ENCODE measurements around the gene RBPJL. TPM values are rescaled to one million over a fixed set of nuclear protein-coding genes. Genes with fewer than 3 reads are reported as not detected.
A peak's percentile ranks its signal among the peaks of the same experiment; 100 is the strongest.

RBPJL gene
- total and polyA plus RNA-seq, 4 experiments from 2014 or later: not detected

GRCh38 chr20:45361793-45362192 is 55.2 kb downstream of the RBPJL start:
- Mint-ChIP-seq H3K36me3 (peaks cover 10 to 30% of the 10 kb centered on the region in 2 donors), H3K27ac (no peak overlapping the region), H3K27me3 (no peaks in the 10 kb centered on the region), H3K4me3 (no peak overlapping the region), H3K9me3 (no peaks in the 10 kb centered on the region), H3K4me1 (peaks cover 28 to 59% (median 48%) of the 10 kb centered on the region in 4 donors)
- intact Hi-C loops (cut with micrococcal nuclease): loop anchor here (1.0 to 5.0 kb wide), 2 partner anchors 394 to 410 kb away; partner anchors contain the start of gene STK4
- no peak for DNase-seq
- H3K27ac ChIP-seq (ENCODE audit: low read depth, low read length): no peak overlapping the region
- peaks cover 40% of the 10 kb centered on the region for H3K4me1 ChIP-seq (ENCODE audit: insufficient read depth, low read length)
- no peaks in the 10 kb centered on the region for H3K27me3 ChIP-seq (ENCODE audit: insufficient read depth, low read length)
- H3K9me3 ChIP-seq (ENCODE audit: control insufficient read depth in 1 of 2, low read length in 2 of 2): no peaks in the 10 kb centered on the region
- H3K4me3 ChIP-seq (ENCODE audit: low read length in 2 of 2): no peak overlapping the region
- peaks cover 21% of the 10 kb centered on the region for H3K36me3 ChIP-seq (ENCODE audit: insufficient read depth, low read length)
- CTCF ChIA-PET (ENCODE audit: partially characterized antibody): interaction anchor here (1.1 to 20.6 kb wide), 12 partner anchors 8 to 409 kb away, joined by 3 to 543 read pairs (median 15); no protein-coding TSS in a partner anchor
- POLR2A ChIA-PET (ENCODE audit: partially characterized antibody): interaction anchor here (0.6 to 11.0 kb wide), 5 partner anchors 12 to 88 kb away, joined by 3 to 179 read pairs (median 113); partner anchors contain the start of genes DBNDD2 and PIGT

- ChIA-PET POLR2A (ENCODE audit: partially characterized antibody) (interaction anchor here (0.8 to 11.0 kb wide), 28 partner anchors 9 to 609 kb away, joined by 3 to 179 read pairs (median 6); partner anchors contain the start of genes DBNDD2, DNTTIP1, PCIF1 and PIGT), CTCF (ENCODE audit: partially characterized antibody) (interaction anchor here (0.7 to 20.6 kb wide), 28 partner anchors 9 to 408 kb away, joined by 3 to 543 read pairs (median 6); partner anchors contain the start of genes PIGT and SDC4)
- Mint-ChIP-seq H3K4me1 (peaks cover 28 to 59% (median 52%) of the 10 kb centered on the region in 4 donors), H3K27me3 (no peaks in the 10 kb centered on the region), H3K36me3 (peaks cover 17 to 41% of the 10 kb centered on the region in 2 donors), H3K27ac (peak within 1 kb of the TSS; percentile 98 to 100 (median 100)), H3K9me3 (no peaks in the 10 kb centered on the region), H3K4me3 (peak within 1 kb of the TSS; percentile 95 to 99 (median 98))
- H3K4me3 ChIP-seq (ENCODE audit: low read length in 2 of 2): peak within 1 kb of the TSS; percentile 67 to 83
- peak; percentile 98 to 99 (median 99) for DNase-seq
- intact Hi-C loops (cut with micrococcal nuclease): loop anchor here (1.0 to 5.0 kb wide), 7 partner anchors 10 to 408 kb away; partner anchors contain the start of genes PIGT and STK4
- H3K36me3 ChIP-seq (ENCODE audit: insufficient read depth, low read length): peaks cover 30% of the 10 kb centered on the region
- peaks cover 41% of the 10 kb centered on the region for H3K4me1 ChIP-seq (ENCODE audit: insufficient read depth, low read length)
- no peaks in the 10 kb centered on the region for H3K9me3 ChIP-seq (ENCODE audit: control insufficient read depth in 1 of 2, low read length in 2 of 2)
- no peaks in the 10 kb centered on the region for H3K27me3 ChIP-seq (ENCODE audit: insufficient read depth, low read length)
- H3K27ac ChIP-seq (ENCODE audit: low read depth, low read length): peak within 1 kb of the TSS; percentile 97
Observed at GRCh38 chr20:45362804-45363610, 56.4 kb downstream of the RBPJL start, which contains the start of gene SYS1. SYS1 (plus strand) TSS chr20:45363156; CDS start chr20:45363532, 376 bp downstream.

- Mint-ChIP-seq H3K4me3 (peak overlapping the region; percentile 95 to 99 (median 98)), H3K27ac (peak overlapping the region; percentile 98 to 100 (median 100)), H3K9me3 (no peaks in the 10 kb centered on the region), H3K36me3 (peaks cover 22 to 46% of the 10 kb centered on the region in 2 donors), H3K27me3 (no peaks in the 10 kb centered on the region), H3K4me1 (peaks cover 33 to 60% (median 55%) of the 10 kb centered on the region in 4 donors)
- CTCF ChIA-PET (ENCODE audit: partially characterized antibody): interaction anchor here (0.8 to 20.6 kb wide), 20 partner anchors 10 to 407 kb away, joined by 3 to 543 read pairs (median 10); partner anchors contain the start of gene PIGT
- intact Hi-C loops (cut with micrococcal nuclease): loop anchor here (1.0 to 5.0 kb wide), 6 partner anchors 9 to 397 kb away; partner anchors contain the start of genes PIGT and STK4
- Histone ChIP-seq H3K27me3 (ENCODE audit: insufficient read depth, low read length) (no peaks in the 10 kb centered on the region), H3K9me3 (ENCODE audit: control insufficient read depth in 1 of 2, low read length in 2 of 2) (no peaks in the 10 kb centered on the region), H3K27ac (ENCODE audit: low read depth, low read length) (peak overlapping the region; percentile 97), H3K36me3 (ENCODE audit: insufficient read depth, low read length) (peaks cover 30% of the 10 kb centered on the region), H3K4me1 (ENCODE audit: insufficient read depth, low read length) (peaks cover 46% of the 10 kb centered on the region), H3K4me3 (ENCODE audit: low read length in 2 of 2) (peak overlapping the region; percentile 67 to 83)
- DNase-seq: no peak
- POLR2A ChIA-PET (ENCODE audit: partially characterized antibody): interaction anchor here (0.8 to 11.0 kb wide), 25 partner anchors 10 to 608 kb away, joined by 3 to 179 read pairs (median 6); partner anchors contain the start of genes DBNDD2, DNTTIP1, PCIF1 and PIGT
Observed at GRCh38 chr20:45363611-45364492, 57.2 kb downstream of the RBPJL start.

GRCh38 chr20:45365444-45365970 is 58.9 kb downstream of the RBPJL start:
- Mint-ChIP-seq H3K27me3 (no peaks in the 10 kb centered on the region), H3K4me3 (peak overlapping the region in 3 of 8 donors; percentile 24 to 71 (median 28)), H3K4me1 (peaks cover 34 to 65% (median 57%) of the 10 kb centered on the region in 4 donors), H3K9me3 (no peaks in the 10 kb centered on the region), H3K36me3 (peaks cover 22 to 48% of the 10 kb centered on the region in 2 donors), H3K27ac (peak overlapping the region in 4 of 7 donors; percentile 38 to 98 (median 85))
- peaks cover 30% of the 10 kb centered on the region for H3K36me3 ChIP-seq (ENCODE audit: insufficient read depth, low read length)
- DNase-seq: no peak
- intact Hi-C loops (cut with micrococcal nuclease): no loop called here
- no peaks in the 10 kb centered on the region for H3K9me3 ChIP-seq (ENCODE audit: control insufficient read depth in 1 of 2, low read length in 2 of 2)
- peaks cover 51% of the 10 kb centered on the region for H3K4me1 ChIP-seq (ENCODE audit: insufficient read depth, low read length)
- POLR2A ChIA-PET (ENCODE audit: partially characterized antibody): interaction anchor here (1.1 to 11.0 kb wide), 4 partner anchors 8 to 71 kb away, joined by 3 to 179 read pairs (median 62); partner anchors contain the start of gene PIGT
- H3K27ac ChIP-seq (ENCODE audit: low read depth, low read length): no peak overlapping the region
- CTCF ChIA-PET (ENCODE audit: partially characterized antibody): interaction anchor here (0.5 to 20.6 kb wide), 4 partner anchors 8 to 84 kb away, joined by 3 to 543 read pairs (median 94); no protein-coding TSS in a partner anchor
- no peak overlapping the region for H3K4me3 ChIP-seq (ENCODE audit: low read length in 2 of 2)
- H3K27me3 ChIP-seq (ENCODE audit: insufficient read depth, low read length): no peaks in the 10 kb centered on the region

GRCh38 chr20:45366192-45366591 is 59.6 kb downstream of the RBPJL start:
- H3K27ac ChIP-seq (ENCODE audit: low read depth, low read length): no peak overlapping the region
- peaks cover 30% of the 10 kb centered on the region for H3K36me3 ChIP-seq (ENCODE audit: insufficient read depth, low read length)
- H3K4me1 Mint-ChIP-seq: peaks cover 34 to 72% (median 60%) of the 10 kb centered on the region in 4 donors
- no peak overlapping the region for H3K4me3 Mint-ChIP-seq
- H3K4me3 ChIP-seq (ENCODE audit: low read length in 2 of 2): no peak overlapping the region
- no peaks in the 10 kb centered on the region for H3K27me3 Mint-ChIP-seq
- ChIA-PET POLR2A (ENCODE audit: partially characterized antibody) (interaction anchor here (0.5 to 11.0 kb wide), 3 partner anchors 51 to 70 kb away, joined by 3 to 121 read pairs (median 4); partner anchors contain the start of gene PIGT), CTCF (ENCODE audit: partially characterized antibody) (interaction anchor here (1.2 to 20.6 kb wide), 3 partner anchors 8 to 84 kb away, joined by 5 to 543 read pairs (median 184); no protein-coding TSS in a partner anchor)
- peaks cover 51% of the 10 kb centered on the region for H3K4me1 ChIP-seq (ENCODE audit: insufficient read depth, low read length)
- intact Hi-C loops (cut with micrococcal nuclease): no loop called here
- no peaks in the 10 kb centered on the region for H3K9me3 ChIP-seq (ENCODE audit: control insufficient read depth in 1 of 2, low read length in 2 of 2)
- no peaks in the 10 kb centered on the region for H3K9me3 Mint-ChIP-seq
- DNase-seq: no peak
- H3K27ac Mint-ChIP-seq: peak overlapping the region in 2 of 7 donors; percentile 84 to 89
- H3K36me3 Mint-ChIP-seq: peaks cover 22 to 49% of the 10 kb centered on the region in 2 donors
- H3K27me3 ChIP-seq (ENCODE audit: insufficient read depth, low read length): no peaks in the 10 kb centered on the region

GRCh38 chr20:45366631-45367030 is 60.0 kb downstream of the RBPJL start:
- peaks cover 22 to 49% of the 10 kb centered on the region in 2 donors for H3K36me3 Mint-ChIP-seq
- Histone ChIP-seq H3K27me3 (ENCODE audit: insufficient read depth, low read length) (no peaks in the 10 kb centered on the region), H3K27ac (ENCODE audit: low read depth, low read length) (no peak overlapping the region), H3K36me3 (ENCODE audit: insufficient read depth, low read length) (peaks cover 30% of the 10 kb centered on the region), H3K4me1 (ENCODE audit: insufficient read depth, low read length) (peaks cover 51% of the 10 kb centered on the region), H3K9me3 (ENCODE audit: control insufficient read depth in 1 of 2, low read length in 2 of 2) (no peaks in the 10 kb centered on the region), H3K4me3 (ENCODE audit: low read length in 2 of 2) (no peak overlapping the region)
- CTCF ChIA-PET (ENCODE audit: partially characterized antibody): interaction anchor here (20.6 kb wide), 1 partner anchor 69 kb away, joined by 543 read pairs; no protein-coding TSS in a partner anchor
- POLR2A ChIA-PET (ENCODE audit: partially characterized antibody): interaction anchor here (0.5 to 11.0 kb wide), 2 partner anchors 51 to 54 kb away, joined by 4 to 121 read pairs; partner anchors contain the start of gene PIGT
- peaks cover 0 to 1% (median 0%) of the 10 kb centered on the region in 8 donors for H3K9me3 Mint-ChIP-seq
- intact Hi-C loops (cut with micrococcal nuclease): no loop called here
- DNase-seq: no peak
- peak overlapping the region in 3 of 7 donors; percentile 43 to 89 (median 84) for H3K27ac Mint-ChIP-seq
- H3K27me3 Mint-ChIP-seq: no peaks in the 10 kb centered on the region
- H3K4me1 Mint-ChIP-seq: peaks cover 38 to 77% (median 62%) of the 10 kb centered on the region in 4 donors
- no peak overlapping the region for H3K4me3 Mint-ChIP-seq

All from CD4-positive, alpha-beta memory T cell (primary cell).